ENCODE data around the gene B3GAT3.

Gene B3GAT3

GRCh38 chr11:62621567-62622470, at the start of gene B3GAT3:
B3GAT3 (minus strand) TSS chr11:62621986; CDS start chr11:62621947, 39 bp downstream.
- peak; percentile 66; the same call in 1 of the 2 replicates for TF ChIP-seq CREB1 (IDR thresholded peaks at IDR 0.05; ENCODE audit: low read depth)
- TF ChIP-seq USF1 (IDR thresholded peaks at IDR 0.05): peak; percentile 82
- peak; percentile 65 for TF ChIP-seq TCF12 (IDR thresholded peaks at IDR 0.05; ENCODE audit: low read depth)
- TF ChIP-seq EGR1 (IDR thresholded peaks at IDR 0.05): no peak
- TF ChIP-seq RAD21 (IDR thresholded peaks at IDR 0.05; ENCODE audit: low read depth): no peak
- TF ChIP-seq YY1 (IDR thresholded peaks at IDR 0.05; ENCODE audit: low read depth): no peak; the same call in 1 of the 2 replicates
- peak; percentile 57; the same call in 1 of the 2 replicates for TF ChIP-seq NFIC (IDR thresholded peaks at IDR 0.05)
- no peak for TF ChIP-seq REST (IDR thresholded peaks at IDR 0.05; ENCODE audit: low read depth)
- TF ChIP-seq FOXM1 (IDR thresholded peaks at IDR 0.05; ENCODE audit: borderline replicate concordance, low read depth): no peak
- TF ChIP-seq ZBTB7A (IDR thresholded peaks at IDR 0.05; ENCODE audit: low read depth): no peak
- TF ChIP-seq MAX (IDR thresholded peaks at IDR 0.05): peak; percentile 99
- TF ChIP-seq TAF1 (IDR thresholded peaks at IDR 0.05; ENCODE audit: low read depth): peak; percentile 53; the same call in 1 of the 2 replicates
- no peak for TF ChIP-seq TEAD4 (IDR thresholded peaks at IDR 0.05)
- no peak for TF ChIP-seq EP300 (IDR thresholded peaks at IDR 0.05; ENCODE audit: borderline replicate concordance)
- TF ChIP-seq CEBPB (IDR thresholded peaks at IDR 0.05): peak; percentile 86

GRCh38 chr11:62671236-62671607, 49.4 kb upstream of the B3GAT3 start:
- no peak for TF ChIP-seq CREB1 (IDR thresholded peaks at IDR 0.05; ENCODE audit: low read depth)
- no peak for TF ChIP-seq ZBTB7A (IDR thresholded peaks at IDR 0.05; ENCODE audit: low read depth)

- TF ChIP-seq EP300 (IDR thresholded peaks at IDR 0.05; ENCODE audit: borderline replicate concordance) (no peak), RAD21 (IDR thresholded peaks at IDR 0.05; ENCODE audit: low read depth) (no peak), CREB1 (IDR thresholded peaks at IDR 0.05; ENCODE audit: low read depth) (no peak), TCF12 (IDR thresholded peaks at IDR 0.05; ENCODE audit: low read depth) (no peak), REST (IDR thresholded peaks at IDR 0.05; ENCODE audit: low read depth) (no peak), FOXM1 (IDR thresholded peaks at IDR 0.05; ENCODE audit: borderline replicate concordance, low read depth) (no peak), TAF1 (IDR thresholded peaks at IDR 0.05; ENCODE audit: low read depth) (no peak)
Measured at GRCh38 chr11:62669420-62670161, 47.8 kb upstream of the B3GAT3 start.

- no peak for TF ChIP-seq TEAD4 (IDR thresholded peaks at IDR 0.05)
- no peak for TF ChIP-seq FOXM1 (IDR thresholded peaks at IDR 0.05; ENCODE audit: borderline replicate concordance, low read depth)
- no peak for TF ChIP-seq NFIC (IDR thresholded peaks at IDR 0.05)
- TF ChIP-seq EGR1 (IDR thresholded peaks at IDR 0.05): no peak
- no peak for TF ChIP-seq EP300 (IDR thresholded peaks at IDR 0.05; ENCODE audit: borderline replicate concordance)
- TF ChIP-seq REST (IDR thresholded peaks at IDR 0.05; ENCODE audit: low read depth): no peak
- no peak for TF ChIP-seq CEBPB (IDR thresholded peaks at IDR 0.05)
- no peak for TF ChIP-seq TCF12 (IDR thresholded peaks at IDR 0.05; ENCODE audit: low read depth)
- no peak for TF ChIP-seq TAF1 (IDR thresholded peaks at IDR 0.05; ENCODE audit: low read depth)
- no peak for TF ChIP-seq RAD21 (IDR thresholded peaks at IDR 0.05; ENCODE audit: low read depth)
- TF ChIP-seq MAX (IDR thresholded peaks at IDR 0.05): no peak
- no peak for TF ChIP-seq ZBTB7A (IDR thresholded peaks at IDR 0.05; ENCODE audit: low read depth)
- TF ChIP-seq YY1 (IDR thresholded peaks at IDR 0.05; ENCODE audit: low read depth): no peak
- no peak for TF ChIP-seq CREB1 (IDR thresholded peaks at IDR 0.05; ENCODE audit: low read depth)
- TF ChIP-seq USF1 (IDR thresholded peaks at IDR 0.05): no peak
Measured at GRCh38 chr11:62667460-62667859, 45.7 kb upstream of the B3GAT3 start.
